PC-3 (cell line): Measurements from ENCODE around the gene ELAC2.

Experiments used
- CTCF ChIP-seq: fragments of 300-600 bp; sonication (generic); conservative IDR thresholded peaks from 2 replicates; pipeline ENCODE4 v1.5.1; 2017; ENCODE audit warnings: antibody characterized with exemption, low read depth, mild to moderate bottlenecking, low read length
- EZH2phosphoT487 ChIP-seq: fragments of 300-600 bp; sonication (generic); IDR thresholded peaks from 2 replicates; pipeline ENCODE4 v1.6.1; 2018; ENCODE audit warnings: mild to moderate bottlenecking, antibody characterized with exemption, low read length, borderline replicate concordance

GRCh38 chr17:13044572-13045065 lies 26.8 kb upstream of the ELAC2 start:
- TF ChIP-seq CTCF = no peak
- TF ChIP-seq EZH2phosphoT487 = no peak
